DND-41 (cell line): ENCODE measurements around the gene ETFA.

Experiments
- ATAC-seq: fragments of 200-7000 bp; cut with Tn5 transposase; 3 replicates; pipeline ENCODE4 v1.9.1; 2021; ENCODE audit warnings: low read depth; ENCODE audit not compliant: insufficient read depth
- DNase-seq: peaks from one replicate; pipeline ENCODE4 v3.0.0-alpha.2; 2020
- H2AFZ ChIP-seq: 2 replicates; pipeline ENCODE4 v1.6.0; 2012; ENCODE audit warnings: low read depth, low read length
- H3K27ac ChIP-seq: 2 replicates; pipeline ENCODE4 v1.5.1; 2012; ENCODE audit warnings: low read length, inconsistent platforms
- H3K27me3 ChIP-seq: fragments of 200-600 bp; sonication (generic); 2 replicates; pipeline ENCODE4 v1.6.0; 2012; ENCODE audit warnings: low read length, mild to moderate bottlenecking, inconsistent platforms; ENCODE audit not compliant: insufficient read depth, poor library complexity
- H3K36me3 ChIP-seq: 2 replicates; pipeline ENCODE4 v1.5.1; 2012; ENCODE audit warnings: low read length, inconsistent platforms; ENCODE audit not compliant: insufficient read depth
- H3K4me1 ChIP-seq: 2 replicates; pipeline ENCODE4 v1.5.1; 2012; ENCODE audit warnings: mild to moderate bottlenecking, low read length; ENCODE audit not compliant: insufficient read depth
- H3K4me2 ChIP-seq: 2 replicates; pipeline ENCODE4 v1.6.0; 2012; ENCODE audit warnings: mild to moderate bottlenecking, moderate library complexity, low read length, inconsistent platforms; ENCODE audit not compliant: insufficient read depth
- H3K4me3 ChIP-seq, 2 experiments: fragments of 200-600 bp in 1 of 2; shearing (Covaris generic) in 1 of 2; 2 replicates each; pipeline ENCODE4 v1.5.1; 2012 to 2016; ENCODE audit warnings: inconsistent platforms in 2 of 2, low read length in 2 of 2, mild to moderate bottlenecking in 2 of 2, low read depth in 1 of 2, moderate library complexity in 1 of 2
- H3K79me2 ChIP-seq: 2 replicates; pipeline ENCODE4 v1.6.0; 2012; ENCODE audit warnings: low read length, inconsistent platforms; ENCODE audit not compliant: insufficient read depth
- H3K9ac ChIP-seq: 2 replicates; pipeline ENCODE4 v1.6.0; 2012; ENCODE audit warnings: low read depth, mild to moderate bottlenecking, inconsistent platforms, low read length, moderate library complexity
- H3K9me3 ChIP-seq: 2 replicates; pipeline ENCODE4 v1.5.1; 2012; ENCODE audit warnings: low read length, moderate library complexity, mild to moderate bottlenecking, inconsistent platforms; ENCODE audit not compliant: insufficient read depth, severe bottlenecking
- H4K20me1 ChIP-seq: 2 replicates; pipeline ENCODE4 v1.6.0; 2012; ENCODE audit warnings: low read length; ENCODE audit not compliant: insufficient read depth
- EZH2 ChIP-seq: IDR thresholded peaks from 3 replicates; pipeline ENCODE4 v1.6.1; 2012; ENCODE audit warnings: borderline replicate concordance, low read depth, mild to moderate bottlenecking, moderate library complexity, low read length, inconsistent platforms; ENCODE audit not compliant: severe bottlenecking
- TF ChIP-seq, protein P1 (sequence below): IDR thresholded peaks from 2 replicates; pipeline ENCODE4 v1.5.1; 2012; ENCODE audit warnings: borderline replicate concordance, low read length, moderate library complexity, mild to moderate bottlenecking; ENCODE audit not compliant: poor library complexity, severe bottlenecking; ENCODE audit errors: extremely low read depth

Gene ETFA

DNA sequence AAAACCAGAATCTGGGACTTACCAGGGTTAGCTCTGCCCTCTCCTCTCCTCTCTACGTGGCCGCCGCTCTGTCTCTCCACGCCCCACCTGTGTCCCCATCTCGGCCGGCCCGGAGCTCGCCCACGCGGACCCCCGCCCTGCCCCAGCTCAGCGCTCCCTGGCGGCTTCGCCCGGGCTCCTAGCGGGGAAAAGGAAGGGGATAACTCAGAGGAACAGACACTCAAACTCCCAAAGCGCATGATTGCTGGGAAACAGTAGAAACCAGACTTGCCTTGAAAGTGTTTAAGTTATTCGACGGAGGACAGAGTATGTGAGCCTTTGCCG is 30.8 kb upstream of the ETFA start:
- Histone ChIP-seq H3K36me3 (no peaks in the 10 kb centered on the region), H3K9me3 (no peaks in the 10 kb centered on the region), H2AFZ (no peak overlapping the region), H3K27ac (no peak overlapping the region), H3K4me2 (no peak overlapping the region), H3K27me3 (peaks cover 3% of the 10 kb centered on the region), H3K9ac (no peak overlapping the region), H3K79me2 (no peaks in the 10 kb centered on the region), H4K20me1 (no peaks in the 10 kb centered on the region), H3K4me1 (no peaks in the 10 kb centered on the region), H3K4me3 (no peak overlapping the region)
- no peak for ATAC-seq
- no peak for TF ChIP-seq EZH2
- TF ChIP-seq, protein P1, sequence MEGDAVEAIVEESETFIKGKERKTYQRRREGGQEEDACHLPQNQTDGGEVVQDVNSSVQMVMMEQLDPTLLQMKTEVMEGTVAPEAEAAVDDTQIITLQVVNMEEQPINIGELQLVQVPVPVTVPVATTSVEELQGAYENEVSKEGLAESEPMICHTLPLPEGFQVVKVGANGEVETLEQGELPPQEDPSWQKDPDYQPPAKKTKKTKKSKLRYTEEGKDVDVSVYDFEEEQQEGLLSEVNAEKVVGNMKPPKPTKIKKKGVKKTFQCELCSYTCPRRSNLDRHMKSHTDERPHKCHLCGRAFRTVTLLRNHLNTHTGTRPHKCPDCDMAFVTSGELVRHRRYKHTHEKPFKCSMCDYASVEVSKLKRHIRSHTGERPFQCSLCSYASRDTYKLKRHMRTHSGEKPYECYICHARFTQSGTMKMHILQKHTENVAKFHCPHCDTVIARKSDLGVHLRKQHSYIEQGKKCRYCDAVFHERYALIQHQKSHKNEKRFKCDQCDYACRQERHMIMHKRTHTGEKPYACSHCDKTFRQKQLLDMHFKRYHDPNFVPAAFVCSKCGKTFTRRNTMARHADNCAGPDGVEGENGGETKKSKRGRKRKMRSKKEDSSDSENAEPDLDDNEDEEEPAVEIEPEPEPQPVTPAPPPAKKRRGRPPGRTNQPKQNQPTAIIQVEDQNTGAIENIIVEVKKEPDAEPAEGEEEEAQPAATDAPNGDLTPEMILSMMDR: no peak
- no peak for DNase-seq

DNA sequence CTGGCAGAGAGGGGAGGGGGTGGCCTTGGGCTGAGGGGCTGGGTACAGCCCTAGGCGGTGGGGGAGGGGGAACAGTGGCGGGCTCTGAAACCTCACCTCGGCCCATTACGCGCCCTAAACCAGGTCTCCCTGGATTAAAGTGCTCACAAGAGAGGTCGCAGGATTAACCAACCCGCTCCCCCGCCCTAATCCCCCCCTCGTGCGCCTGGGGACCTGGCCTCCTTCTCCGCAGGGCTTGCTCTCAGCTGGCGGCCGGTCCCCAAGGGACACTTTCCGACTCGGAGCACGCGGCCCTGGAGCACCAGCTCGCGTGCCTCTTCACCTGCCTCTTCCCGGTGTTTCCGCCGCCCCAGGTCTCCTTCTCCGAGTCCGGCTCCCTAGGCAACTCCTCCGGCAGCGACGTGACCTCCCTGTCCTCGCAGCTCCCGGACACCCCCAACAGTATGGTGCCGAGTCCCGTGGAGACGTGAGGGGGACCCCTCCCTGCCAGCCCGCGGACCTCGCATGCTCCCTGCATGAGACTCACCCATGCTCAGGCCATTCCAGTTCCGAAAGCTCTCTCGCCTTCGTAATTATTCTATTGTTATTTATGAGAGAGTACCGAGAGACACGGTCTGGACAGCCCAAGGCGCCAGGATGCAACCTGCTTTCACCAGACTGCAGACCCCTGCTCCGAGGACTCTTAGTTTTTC is 30.2 kb upstream of the ETFA start:
- Histone ChIP-seq H3K27me3 (peaks cover 3% of the 10 kb centered on the region), H3K79me2 (no peaks in the 10 kb centered on the region), H3K4me1 (no peaks in the 10 kb centered on the region), H3K36me3 (no peaks in the 10 kb centered on the region), H3K9ac (no peak overlapping the region), H3K9me3 (no peaks in the 10 kb centered on the region), H3K4me2 (no peak overlapping the region), H4K20me1 (no peaks in the 10 kb centered on the region), H3K27ac (no peak overlapping the region), H3K4me3 (no peak overlapping the region), H2AFZ (no peak overlapping the region)
- no peak for ATAC-seq
- DNase-seq: no peak
- TF ChIP-seq, protein P1: no peak
- TF ChIP-seq EZH2: no peak

DNA sequence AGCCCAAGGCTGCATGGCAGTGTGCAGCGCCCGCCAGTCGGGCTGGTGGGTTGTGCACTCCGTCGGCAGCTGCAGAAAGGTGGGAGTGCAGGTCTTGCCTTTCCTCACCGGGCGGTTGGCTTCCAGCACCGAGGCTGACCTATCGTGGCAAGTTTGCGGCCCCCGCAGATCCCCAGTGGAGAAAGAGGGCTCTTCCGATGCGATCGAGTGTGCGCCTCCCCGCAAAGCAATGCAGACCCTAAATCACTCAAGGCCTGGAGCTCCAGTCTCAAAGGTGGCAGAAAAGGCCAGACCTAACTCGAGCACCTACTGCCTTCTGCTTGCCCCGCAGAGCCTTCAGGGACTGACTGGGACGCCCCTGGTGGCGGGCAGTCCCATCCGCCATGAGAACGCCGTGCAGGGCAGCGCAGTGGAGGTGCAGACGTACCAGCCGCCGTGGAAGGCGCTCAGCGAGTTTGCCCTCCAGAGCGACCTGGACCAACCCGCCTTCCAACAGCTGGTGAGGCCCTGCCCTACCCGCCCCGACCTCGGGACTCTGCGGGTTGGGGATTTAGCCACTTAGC is 29.6 kb upstream of the ETFA start:
- TF ChIP-seq EZH2: no peak
- TF ChIP-seq, protein P1: no peak
- Histone ChIP-seq H3K27ac (no peak overlapping the region), H3K9me3 (no peaks in the 10 kb centered on the region), H3K4me2 (no peak overlapping the region), H3K4me1 (no peaks in the 10 kb centered on the region), H2AFZ (no peak overlapping the region), H3K79me2 (no peaks in the 10 kb centered on the region), H3K9ac (no peak overlapping the region), H3K36me3 (no peaks in the 10 kb centered on the region), H3K4me3 (no peak overlapping the region), H3K27me3 (peaks cover 3% of the 10 kb centered on the region), H4K20me1 (no peaks in the 10 kb centered on the region)
- ATAC-seq (no peak), DNase-seq (no peak)
